Loucy (cell line): ENCODE measurements around the gene CELF2.

Experiments used
- H2AFZ ChIP-seq: fragments of 200-600 bp; sonication (generic); 2 replicates; pipeline ENCODE4 v1.6.0; 2016; ENCODE audit warnings: antibody characterized with exemption, mild to moderate bottlenecking, low read length, moderate library complexity
- H3F3A ChIP-seq: fragments of 200-600 bp; 2 replicates; pipeline ENCODE4 v1.6.0; 2016; ENCODE audit warnings: antibody characterized with exemption, low read depth, mild to moderate bottlenecking
- H3K27me3 ChIP-seq: fragments of 200-600 bp; sonication (generic); 2 replicates; pipeline ENCODE4 v1.6.1; 2014; ENCODE audit warnings: low read length, mild to moderate bottlenecking; ENCODE audit not compliant: insufficient read depth, poor library complexity, severe bottlenecking
- H3K36me3 ChIP-seq: fragments of 200-600 bp; sonication (generic); 2 replicates; pipeline ENCODE4 v1.6.1; 2016; ENCODE audit warnings: low read length; ENCODE audit not compliant: insufficient read depth
- H3K4me1 ChIP-seq: fragments of 200-600 bp; sonication (generic); 2 replicates; pipeline ENCODE4 v1.5.1; 2014; ENCODE audit warnings: low read length, mild to moderate bottlenecking; ENCODE audit not compliant: insufficient read depth, poor library complexity, severe bottlenecking
- H3K4me2 ChIP-seq: fragments of 200-600 bp; sonication (generic); 2 replicates; pipeline ENCODE4 v1.6.0; 2014; ENCODE audit warnings: antibody characterized with exemption, low read length, low read depth, mild to moderate bottlenecking; ENCODE audit not compliant: poor library complexity, severe bottlenecking
- H3K4me3 ChIP-seq: fragments of 200-600 bp; sonication (generic); 2 replicates; pipeline ENCODE4 v1.5.1; 2014; ENCODE audit warnings: low read length, mild to moderate bottlenecking, mixed read lengths; ENCODE audit not compliant: poor library complexity, severe bottlenecking
- H3K79me2 ChIP-seq: fragments of 200-600 bp; sonication (generic); 2 replicates; pipeline ENCODE4 v1.6.1; 2014; ENCODE audit warnings: low read length; ENCODE audit not compliant: insufficient read depth
- H3K9ac ChIP-seq: fragments of 200-600 bp; sonication (generic); 2 replicates; pipeline ENCODE4 v1.6.0; 2014; ENCODE audit warnings: mild to moderate bottlenecking, low read depth, low read length, moderate library complexity; ENCODE audit not compliant: poor library complexity, severe bottlenecking
- H3K9me2 ChIP-seq: fragments of 200-600 bp; sonication (generic); replicated peaks from 2 replicates; pipeline ENCODE4 v1.6.1; 2016; ENCODE audit warnings: low read depth, low read length, mixed read lengths
- H3K9me3 ChIP-seq: fragments of 200-600 bp; sonication (generic); 2 replicates; pipeline ENCODE4 v1.6.1; 2014; ENCODE audit warnings: mild to moderate bottlenecking, antibody characterized with exemption, low read length, low read depth; ENCODE audit not compliant: insufficient read depth
- H4K20me1 ChIP-seq: fragments of 200-600 bp; sonication (generic); 2 replicates; pipeline ENCODE4 v1.6.0; 2014; ENCODE audit warnings: antibody characterized with exemption, low read length, mild to moderate bottlenecking; ENCODE audit not compliant: insufficient read depth, poor library complexity, severe bottlenecking
- EZH2phosphoT487 ChIP-seq: fragments of 200-600 bp; IDR thresholded peaks from 2 replicates; pipeline ENCODE4 v1.6.1; 2018; ENCODE audit warnings: antibody characterized with exemption, mild to moderate bottlenecking, moderate library complexity, borderline replicate concordance
- TF ChIP-seq, protein P1 (sequence below): fragments of 200-600 bp; sonication (generic); conservative IDR thresholded peaks from 2 replicates; pipeline ENCODE4 v1.5.1; 2014; ENCODE audit warnings: mild to moderate bottlenecking, antibody characterized with exemption, low read length

The CELF2 gene

DNA sequence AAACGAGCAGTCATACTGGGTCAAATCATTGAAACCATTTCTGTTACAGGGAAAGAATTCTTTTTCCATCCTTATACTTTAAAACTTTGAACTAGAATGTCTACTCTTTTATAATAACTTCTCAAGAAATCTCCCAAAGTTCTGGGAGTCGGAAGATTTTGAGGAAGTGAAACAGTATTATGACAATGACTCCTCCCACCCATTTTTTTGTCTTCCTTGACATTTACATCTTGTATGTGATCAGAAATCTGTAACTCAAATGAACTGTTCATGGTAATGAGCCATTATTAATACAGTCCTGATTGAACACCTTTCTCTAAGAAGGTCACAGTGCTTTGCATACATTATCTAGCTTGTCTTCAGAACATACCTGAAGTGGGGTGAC is 227.4 kb downstream of the CELF2 start:
- TF ChIP-seq, protein P1, sequence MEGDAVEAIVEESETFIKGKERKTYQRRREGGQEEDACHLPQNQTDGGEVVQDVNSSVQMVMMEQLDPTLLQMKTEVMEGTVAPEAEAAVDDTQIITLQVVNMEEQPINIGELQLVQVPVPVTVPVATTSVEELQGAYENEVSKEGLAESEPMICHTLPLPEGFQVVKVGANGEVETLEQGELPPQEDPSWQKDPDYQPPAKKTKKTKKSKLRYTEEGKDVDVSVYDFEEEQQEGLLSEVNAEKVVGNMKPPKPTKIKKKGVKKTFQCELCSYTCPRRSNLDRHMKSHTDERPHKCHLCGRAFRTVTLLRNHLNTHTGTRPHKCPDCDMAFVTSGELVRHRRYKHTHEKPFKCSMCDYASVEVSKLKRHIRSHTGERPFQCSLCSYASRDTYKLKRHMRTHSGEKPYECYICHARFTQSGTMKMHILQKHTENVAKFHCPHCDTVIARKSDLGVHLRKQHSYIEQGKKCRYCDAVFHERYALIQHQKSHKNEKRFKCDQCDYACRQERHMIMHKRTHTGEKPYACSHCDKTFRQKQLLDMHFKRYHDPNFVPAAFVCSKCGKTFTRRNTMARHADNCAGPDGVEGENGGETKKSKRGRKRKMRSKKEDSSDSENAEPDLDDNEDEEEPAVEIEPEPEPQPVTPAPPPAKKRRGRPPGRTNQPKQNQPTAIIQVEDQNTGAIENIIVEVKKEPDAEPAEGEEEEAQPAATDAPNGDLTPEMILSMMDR: no peak
- no peak for TF ChIP-seq EZH2phosphoT487

DNA sequence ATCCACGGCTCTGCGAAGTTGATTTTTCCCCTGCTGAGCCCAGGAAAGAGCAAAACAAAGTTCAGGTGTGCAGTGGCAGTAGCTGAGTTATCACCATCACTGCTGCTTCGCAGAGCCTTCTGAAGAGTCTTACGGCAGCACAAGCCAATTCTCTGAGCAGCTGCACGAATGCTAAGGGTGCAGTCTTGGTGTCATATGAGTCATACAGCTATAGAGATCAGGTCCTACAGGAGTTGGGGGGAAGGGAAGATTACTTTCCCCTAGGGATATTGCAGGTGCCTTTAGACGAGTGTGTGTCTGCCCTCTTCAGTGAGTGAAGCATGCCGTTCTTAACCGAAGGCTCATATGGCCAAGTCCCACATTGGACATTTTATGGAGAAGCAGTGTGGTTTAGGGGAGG is 227.8 kb downstream of the CELF2 start:
- Histone ChIP-seq H3K4me1 (peaks cover 7% of the 10 kb centered on the region), H3K9me3 (no peaks in the 10 kb centered on the region), H4K20me1 (peaks cover 77% of the 10 kb centered on the region), H3F3A (no peaks in the 10 kb centered on the region; the same call in 1 of the 2 replicates), H3K9me2 (no peaks in the 10 kb centered on the region), H3K27me3 (no peaks in the 10 kb centered on the region), H3K9ac (no peak overlapping the region), H3K4me3 (no peak overlapping the region), H3K4me2 (no peak overlapping the region), H3K36me3 (peaks cover 95% of the 10 kb centered on the region), H2AFZ (no peak overlapping the region), H3K79me2 (peaks cover 95% of the 10 kb centered on the region)
- TF ChIP-seq, protein P1: no peak
- TF ChIP-seq EZH2phosphoT487: no peak

More for the DNA sequence above, 227.4 kb downstream of the CELF2 start:
- peaks cover 95% of the 10 kb centered on the region for H3K36me3 ChIP-seq
- peaks cover 79% of the 10 kb centered on the region for H4K20me1 ChIP-seq
- no peak overlapping the region for H3K4me2 ChIP-seq
- no peak overlapping the region for H2AFZ ChIP-seq
- no peaks in the 10 kb centered on the region; the same call in 1 of the 2 replicates for H3F3A ChIP-seq
- peaks cover 7% of the 10 kb centered on the region for H3K4me1 ChIP-seq
- peaks cover 99% of the 10 kb centered on the region for H3K79me2 ChIP-seq
- H3K4me3 ChIP-seq: no peak overlapping the region
- H3K27me3 ChIP-seq: no peaks in the 10 kb centered on the region
- H3K9me3 ChIP-seq: no peaks in the 10 kb centered on the region
- H3K9ac ChIP-seq: no peak overlapping the region
- no peaks in the 10 kb centered on the region for H3K9me2 ChIP-seq

DNA sequence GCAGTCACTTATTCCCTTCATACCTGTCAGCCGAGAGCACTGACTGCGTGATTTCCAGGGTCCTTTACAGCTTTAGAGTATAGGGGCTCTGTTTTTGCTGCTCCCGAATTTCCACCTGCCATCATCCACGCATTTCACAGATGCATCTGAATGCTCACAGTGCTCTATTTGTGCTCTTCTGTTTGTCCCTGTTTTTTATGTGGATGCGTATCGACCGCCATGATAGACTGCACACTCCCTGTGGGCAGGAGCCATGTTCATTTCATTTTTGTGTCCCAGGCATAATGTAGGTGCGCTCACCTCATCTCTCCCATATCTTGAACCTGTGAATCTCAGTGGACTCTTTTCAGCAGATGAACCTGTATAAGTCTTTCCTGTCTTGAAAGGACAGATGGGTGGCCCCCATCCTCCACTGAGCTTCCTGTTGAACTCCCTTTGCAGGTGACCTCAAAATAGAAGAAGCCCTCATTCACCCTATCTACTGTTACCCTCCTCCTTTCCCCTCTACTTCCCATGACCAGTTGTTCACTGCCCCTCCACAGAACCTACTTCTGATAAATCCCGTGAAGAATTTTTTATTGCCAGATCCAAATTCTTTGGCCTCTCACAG is 228.4 kb downstream of the CELF2 start:
- Histone ChIP-seq H3K9ac (no peak overlapping the region), H3K79me2 (peaks cover 90% of the 10 kb centered on the region), H3K4me1 (peaks cover 7% of the 10 kb centered on the region), H3K36me3 (peaks cover 95% of the 10 kb centered on the region), H3F3A (no peaks in the 10 kb centered on the region; the same call in 1 of the 2 replicates), H3K9me3 (no peaks in the 10 kb centered on the region), H4K20me1 (peaks cover 77% of the 10 kb centered on the region), H2AFZ (no peak overlapping the region), H3K4me3 (no peak overlapping the region), H3K9me2 (no peaks in the 10 kb centered on the region), H3K4me2 (no peak overlapping the region), H3K27me3 (no peaks in the 10 kb centered on the region)
- TF ChIP-seq EZH2phosphoT487: no peak
- TF ChIP-seq, protein P1: no peak
